C4-2B (cell line): ENCODE data around the gene PITPNC1.
"Not testable (repeated sequence)": the region's sequence is repeated elsewhere in the genome, so short reads cannot be mapped to it uniquely, and the experiment has no call there.

Experiments used
- H3K27ac ChIP-seq: fragments of 450-650 bp; 2 replicates; pipeline ENCODE4 v1.5.1; 2017
- ZFX ChIP-seq: fragments of 450-650 bp; IDR thresholded peaks from 2 replicates; pipeline ENCODE4 v1.6.1; 2017
- TF ChIP-seq, protein P1 (sequence below): fragments of 450-650 bp; conservative IDR thresholded peaks from 2 replicates; pipeline ENCODE4 v1.5.1; 2017; ENCODE audit warnings: mild to moderate bottlenecking

Gene PITPNC1

DNA sequence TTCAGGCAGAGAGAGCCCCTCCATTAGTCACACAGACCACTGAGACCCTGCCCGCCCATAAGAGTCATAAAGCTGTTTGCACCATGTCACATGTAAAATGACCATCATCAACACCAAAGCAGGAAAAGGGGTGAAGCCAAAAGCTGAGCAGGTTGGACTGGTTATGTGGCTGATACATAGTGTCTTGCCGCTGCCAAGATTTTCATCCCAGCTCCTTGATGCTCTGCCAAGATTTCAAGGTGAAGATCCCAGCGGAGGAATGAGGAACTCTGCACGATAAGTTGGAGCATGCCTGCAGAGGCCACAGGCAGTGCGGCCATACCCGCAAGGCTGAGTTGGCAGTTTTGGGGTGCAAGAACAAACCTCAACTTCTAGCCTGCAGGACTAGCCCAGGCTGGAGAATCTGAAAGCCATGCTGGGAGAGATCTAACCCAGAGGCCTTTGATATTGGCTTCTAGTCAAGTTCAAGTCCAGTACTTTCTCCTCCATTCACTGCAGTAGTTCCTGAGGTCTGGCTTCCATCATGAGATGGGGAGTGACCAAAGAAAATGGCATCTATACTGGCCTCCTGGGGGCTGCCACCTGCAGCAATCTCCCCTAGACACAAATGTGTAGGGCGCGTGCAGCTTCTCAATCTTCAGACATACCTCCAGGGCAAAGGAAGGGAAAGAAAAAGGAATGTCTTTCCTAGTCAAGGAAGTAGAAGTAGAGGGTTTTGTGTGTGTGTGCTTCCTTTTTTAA is 261.0 kb downstream of the PITPNC1 start:
- TF ChIP-seq, protein P1, sequence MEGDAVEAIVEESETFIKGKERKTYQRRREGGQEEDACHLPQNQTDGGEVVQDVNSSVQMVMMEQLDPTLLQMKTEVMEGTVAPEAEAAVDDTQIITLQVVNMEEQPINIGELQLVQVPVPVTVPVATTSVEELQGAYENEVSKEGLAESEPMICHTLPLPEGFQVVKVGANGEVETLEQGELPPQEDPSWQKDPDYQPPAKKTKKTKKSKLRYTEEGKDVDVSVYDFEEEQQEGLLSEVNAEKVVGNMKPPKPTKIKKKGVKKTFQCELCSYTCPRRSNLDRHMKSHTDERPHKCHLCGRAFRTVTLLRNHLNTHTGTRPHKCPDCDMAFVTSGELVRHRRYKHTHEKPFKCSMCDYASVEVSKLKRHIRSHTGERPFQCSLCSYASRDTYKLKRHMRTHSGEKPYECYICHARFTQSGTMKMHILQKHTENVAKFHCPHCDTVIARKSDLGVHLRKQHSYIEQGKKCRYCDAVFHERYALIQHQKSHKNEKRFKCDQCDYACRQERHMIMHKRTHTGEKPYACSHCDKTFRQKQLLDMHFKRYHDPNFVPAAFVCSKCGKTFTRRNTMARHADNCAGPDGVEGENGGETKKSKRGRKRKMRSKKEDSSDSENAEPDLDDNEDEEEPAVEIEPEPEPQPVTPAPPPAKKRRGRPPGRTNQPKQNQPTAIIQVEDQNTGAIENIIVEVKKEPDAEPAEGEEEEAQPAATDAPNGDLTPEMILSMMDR, result no peak
- no peak for TF ChIP-seq ZFX
- H3K27ac ChIP-seq, result peak overlapping the region; percentile 83

DNA sequence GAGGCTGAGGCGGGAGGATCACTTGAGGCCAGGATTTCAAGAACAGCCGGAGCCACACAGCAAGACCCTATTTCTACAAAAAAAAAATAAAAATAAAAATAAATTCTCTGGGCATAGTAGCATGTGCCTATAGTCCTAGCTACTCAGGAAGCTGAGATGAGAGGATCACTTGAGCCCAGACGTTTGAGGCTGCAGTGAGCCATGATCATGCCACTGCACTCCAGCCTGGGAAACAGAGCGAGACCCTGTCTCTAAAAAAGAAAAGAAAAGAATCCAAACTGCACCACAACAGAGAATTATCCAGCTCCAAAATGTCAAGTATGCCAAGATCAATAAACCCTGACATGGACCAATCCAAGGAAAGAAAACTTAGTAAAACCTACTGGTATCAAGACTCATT is 261.8 kb downstream of the PITPNC1 start:
- TF ChIP-seq ZFX, result no peak
- TF ChIP-seq, protein P1, result no peak
- H3K27ac ChIP-seq, result peak overlapping the region; percentile 83

DNA sequence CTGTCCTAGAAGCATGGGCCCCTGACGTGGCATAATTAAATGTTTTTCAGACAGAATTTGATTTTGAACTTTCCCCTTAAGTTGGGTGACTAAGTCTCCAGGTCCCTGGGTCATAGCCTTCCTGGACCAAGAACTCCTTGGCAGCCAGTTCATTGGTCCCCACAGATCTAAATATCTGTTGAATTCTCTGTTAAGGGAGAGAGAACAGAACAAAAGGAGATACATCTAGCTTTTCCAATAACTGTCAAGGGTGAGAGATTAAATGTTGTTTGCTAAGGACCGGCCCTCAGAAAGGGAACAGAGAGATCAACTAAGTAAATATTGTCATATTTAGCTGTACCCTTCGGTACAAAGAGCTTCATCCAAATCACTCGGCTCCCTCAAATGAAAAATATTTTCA is 262.5 kb downstream of the PITPNC1 start:
- no peak overlapping the region; the same call in 1 of the 2 replicates for H3K27ac ChIP-seq
- TF ChIP-seq ZFX, result no peak
- TF ChIP-seq, protein P1, result no peak

DNA sequence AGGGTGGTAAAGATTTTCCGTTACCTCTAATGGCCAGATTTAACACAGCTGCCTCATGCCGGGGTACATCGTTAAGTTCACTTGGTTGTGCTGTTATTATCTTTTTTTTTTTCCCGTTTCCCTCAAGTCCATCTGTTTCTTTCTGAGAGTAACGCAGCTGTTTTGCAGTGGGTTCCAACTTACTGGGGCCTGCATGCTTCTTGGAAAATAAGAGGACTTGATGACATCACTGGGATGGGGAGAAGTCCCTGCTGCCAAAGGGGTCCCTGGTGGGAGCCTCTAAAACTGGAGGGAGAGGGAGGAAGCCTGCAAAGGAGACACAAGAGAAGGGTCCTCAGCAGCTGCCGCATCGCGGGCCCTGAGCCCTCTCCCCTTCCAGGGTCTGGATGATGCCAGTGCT is 262.9 kb downstream of the PITPNC1 start:
- H3K27ac ChIP-seq, result peak overlapping the region; percentile 41
- no peak for TF ChIP-seq ZFX
- TF ChIP-seq, protein P1, result no peak

DNA sequence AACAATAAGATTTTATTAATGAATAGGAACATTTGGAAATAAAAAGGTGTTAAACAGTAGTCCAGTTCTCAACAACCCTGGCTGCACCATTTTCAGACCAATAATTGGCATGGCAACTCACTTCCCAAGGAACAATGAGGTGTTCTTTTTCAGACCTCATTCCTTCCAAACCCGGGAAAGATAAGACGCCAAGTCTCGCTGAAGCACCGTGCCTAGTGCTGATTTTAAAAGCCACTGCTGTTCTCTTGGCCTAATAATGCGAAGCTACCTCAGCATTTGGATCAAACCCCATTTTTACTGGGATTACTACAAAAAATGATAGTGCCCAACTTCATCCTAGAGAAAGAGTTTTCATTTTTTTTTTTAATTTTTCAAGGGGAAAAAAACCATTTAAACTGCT is 265.4 kb downstream of the PITPNC1 start:
- no peak overlapping the region for H3K27ac ChIP-seq
- no peak for TF ChIP-seq ZFX
- TF ChIP-seq, protein P1, result no peak

DNA sequence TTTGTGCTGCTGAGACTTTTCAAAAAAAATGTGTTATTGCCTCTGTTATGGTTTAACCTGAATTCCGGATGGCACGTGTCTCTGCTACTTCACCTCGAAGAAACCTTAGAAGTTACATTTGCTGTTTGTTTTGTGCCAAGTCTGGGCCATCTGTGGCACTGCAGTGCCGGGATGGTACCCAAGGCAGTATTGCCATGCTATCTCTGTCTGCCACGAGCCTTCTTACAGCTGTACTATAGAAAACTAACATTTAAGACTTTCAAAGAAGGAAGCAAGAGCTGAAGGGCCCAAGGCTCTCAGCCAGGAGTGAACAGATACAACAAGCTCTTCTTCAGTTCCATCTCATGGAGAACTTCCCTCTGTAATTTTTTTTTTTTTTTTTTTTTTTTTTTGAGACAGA is 267.0 kb downstream of the PITPNC1 start:
- H3K27ac ChIP-seq, result no peak overlapping the region
- no peak for TF ChIP-seq ZFX
- TF ChIP-seq, protein P1, result no peak

DNA sequence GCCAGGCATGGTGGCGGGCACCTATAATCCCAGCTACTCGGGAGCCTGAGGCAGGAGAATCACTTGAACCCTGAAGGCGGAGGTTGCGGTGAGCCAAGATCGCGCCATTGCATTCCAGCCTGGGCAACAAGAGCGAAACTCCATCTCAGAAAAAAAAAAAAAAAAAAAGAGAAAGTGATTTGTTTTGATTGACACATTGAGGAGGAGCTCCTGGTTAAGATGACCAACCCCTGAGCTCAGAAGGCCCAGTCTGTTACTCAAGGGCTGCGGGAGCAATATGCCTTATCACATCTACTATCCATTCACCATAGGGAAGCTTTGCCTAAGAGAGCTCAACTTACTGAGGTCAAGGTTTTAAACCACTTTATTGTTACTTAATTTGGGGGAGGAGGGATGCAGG is 268.1 kb downstream of the PITPNC1 start:
- H3K27ac ChIP-seq, result not testable (repeated sequence)

DNA sequence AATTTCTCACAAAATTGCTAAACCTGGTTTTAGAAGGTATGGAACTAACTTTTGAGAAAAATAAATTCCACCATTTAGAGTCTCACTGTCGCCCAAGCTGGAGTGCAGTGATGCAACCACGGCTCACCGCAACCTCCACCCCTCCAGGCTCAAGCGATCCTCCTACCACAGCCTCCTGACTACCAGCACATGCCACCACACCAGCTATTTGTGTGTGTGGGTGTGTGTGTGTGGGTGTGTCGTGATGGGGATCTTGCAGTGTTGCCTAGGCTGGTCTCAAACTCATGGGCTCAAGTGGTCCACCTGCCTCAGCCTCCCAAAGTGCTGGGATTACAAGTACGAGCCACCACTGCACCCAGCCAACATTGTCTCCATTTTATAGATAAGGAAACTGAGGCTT is 269.4 kb downstream of the PITPNC1 start:
- no peak overlapping the region for H3K27ac ChIP-seq
- TF ChIP-seq, protein P1, result no peak
- TF ChIP-seq ZFX, result no peak
